HG03460 (cell line): ENCODE data around the gene GHRHR.

Source experiments
- ATAC-seq: cut with Tn5 transposase; IDR thresholded peaks from one replicate; pipeline ENCODE4 v1.9.1; 2021; ENCODE audit not compliant: unreplicated experiment

Gene GHRHR

GRCh38 chr7:30983914-30984247 lies 20.1 kb downstream of the GHRHR start:
- ATAC-seq: peak; percentile 14

DNA sequence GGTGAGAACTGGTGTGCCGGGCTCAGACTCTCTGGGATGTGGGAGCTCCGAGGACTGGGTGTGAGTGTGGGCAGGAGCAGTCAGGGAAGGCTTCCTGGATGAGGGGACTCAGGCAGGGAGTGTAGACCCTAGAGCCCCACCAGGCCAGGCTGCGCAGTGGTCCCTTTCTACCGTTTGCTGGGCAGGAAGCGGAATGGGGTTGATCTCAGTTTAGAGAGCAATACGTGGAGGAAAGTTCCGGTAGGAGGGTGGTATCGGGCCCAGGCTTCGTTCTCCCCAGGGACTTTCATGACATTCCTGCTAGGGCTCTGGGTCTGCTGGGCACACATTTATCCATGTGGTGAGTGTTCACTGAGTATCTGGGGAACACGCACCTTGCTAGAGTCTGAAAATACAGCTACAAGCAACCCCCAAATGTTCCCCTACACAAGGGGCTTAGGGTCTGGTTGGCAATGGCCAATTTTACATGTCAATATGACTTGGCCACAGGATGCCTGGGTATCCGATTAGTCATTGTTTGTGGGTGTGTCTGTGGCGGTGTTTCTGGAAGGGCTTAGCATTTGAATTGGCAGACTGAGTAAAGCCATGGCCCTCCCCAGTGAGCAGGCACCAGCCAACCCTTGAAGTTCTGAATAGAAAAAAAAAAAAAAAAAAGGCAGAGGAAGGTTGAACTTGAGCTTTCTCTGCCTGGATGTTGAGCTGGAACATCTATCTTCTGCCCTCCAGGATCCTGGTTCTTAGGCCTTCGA lies 20.8 kb downstream of the GHRHR start:
- no peak for ATAC-seq

GRCh38 chr7:30985756-30986155 lies 22.0 kb downstream of the GHRHR start:
- ATAC-seq: no peak

- no peak for ATAC-seq
These were observed 22.6 kb downstream of the GHRHR start for GRCh38 chr7:30986331-30986730.

- no peak for ATAC-seq
These were observed 23.0 kb downstream of the GHRHR start for GRCh38 chr7:30986738-30987137.

DNA sequence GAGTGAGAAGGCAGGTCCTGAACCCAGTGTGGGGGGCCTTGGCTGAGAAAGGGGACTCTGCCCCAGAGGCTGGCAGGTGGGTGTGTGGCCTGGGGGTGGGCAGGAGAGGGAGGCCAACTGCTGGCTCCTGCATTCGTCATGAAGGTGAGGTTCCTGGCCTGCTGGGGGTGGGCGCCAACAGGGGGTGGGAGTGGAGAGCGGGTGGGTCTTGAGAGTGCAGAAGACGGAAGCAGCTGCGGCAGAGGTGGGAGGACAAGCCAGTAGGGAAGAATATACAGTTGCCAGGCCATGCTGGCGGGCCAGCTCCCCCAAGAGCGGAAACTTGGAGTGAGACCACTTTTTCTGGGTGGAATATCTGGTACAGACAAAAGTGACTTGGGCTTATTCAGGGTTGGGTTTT lies 23.4 kb downstream of the GHRHR start:
- ATAC-seq: no peak

- ATAC-seq: no peak
These were observed 24.2 kb downstream of the GHRHR start for GRCh38 chr7:30987936-30988335.

- no peak for ATAC-seq
These were observed 24.7 kb downstream of the GHRHR start for GRCh38 chr7:30988351-30989005.

- no peak for ATAC-seq
These were observed 25.5 kb downstream of the GHRHR start for GRCh38 chr7:30989008-30989823.

- ATAC-seq: no peak
These were observed 26.3 kb downstream of the GHRHR start for GRCh38 chr7:30989824-30990672.

DNA sequence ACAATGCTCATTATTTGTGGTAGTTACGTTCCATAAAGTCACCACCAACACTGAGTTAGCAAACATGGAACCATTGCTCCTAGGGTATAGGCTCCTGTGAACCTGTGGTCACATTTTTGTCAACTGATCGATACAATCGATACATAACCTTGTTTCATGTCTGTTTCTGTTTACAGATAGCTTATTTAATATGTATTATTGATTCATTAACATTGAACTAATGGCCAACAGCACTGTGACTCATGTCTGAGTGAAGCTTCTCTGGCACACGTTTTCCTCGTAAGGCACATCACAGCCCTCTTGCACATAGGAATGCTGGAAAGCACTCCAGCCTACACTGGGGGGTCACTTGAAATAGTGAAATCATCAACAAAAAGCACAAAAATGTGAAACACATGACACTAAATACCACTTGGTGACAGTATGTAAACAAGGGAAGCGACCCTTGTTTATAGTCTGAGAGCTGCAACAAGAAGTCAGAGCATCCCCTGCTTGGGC lies 27.0 kb downstream of the GHRHR start:
- ATAC-seq: no peak

- no peak for ATAC-seq
These were observed 28.7 kb downstream of the GHRHR start for GRCh38 chr7:30992414-30992813.

GRCh38 chr7:30994206-30995100 lies 30.7 kb downstream of the GHRHR start:
- ATAC-seq: no peak

DNA sequence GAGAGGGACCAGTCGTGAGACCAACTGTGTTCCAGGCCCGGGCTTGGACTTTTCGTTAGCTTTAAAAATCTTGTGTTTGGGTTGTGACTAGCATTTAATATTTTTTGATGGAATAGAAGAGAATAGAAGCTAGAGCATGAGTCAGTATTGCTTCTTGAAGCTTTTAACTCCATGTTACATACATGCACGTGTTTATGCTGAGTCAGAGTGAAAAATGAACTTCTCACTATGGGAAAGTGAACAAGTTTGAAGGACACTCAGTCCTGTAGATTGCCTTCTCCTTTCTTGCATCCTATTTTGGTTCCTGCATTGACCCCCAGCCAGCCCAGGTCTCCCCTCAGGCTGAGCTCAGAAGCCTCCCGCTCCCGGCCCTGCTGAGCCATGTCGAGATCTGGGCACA lies 31.8 kb downstream of the GHRHR start:
- ATAC-seq: no peak

DNA sequence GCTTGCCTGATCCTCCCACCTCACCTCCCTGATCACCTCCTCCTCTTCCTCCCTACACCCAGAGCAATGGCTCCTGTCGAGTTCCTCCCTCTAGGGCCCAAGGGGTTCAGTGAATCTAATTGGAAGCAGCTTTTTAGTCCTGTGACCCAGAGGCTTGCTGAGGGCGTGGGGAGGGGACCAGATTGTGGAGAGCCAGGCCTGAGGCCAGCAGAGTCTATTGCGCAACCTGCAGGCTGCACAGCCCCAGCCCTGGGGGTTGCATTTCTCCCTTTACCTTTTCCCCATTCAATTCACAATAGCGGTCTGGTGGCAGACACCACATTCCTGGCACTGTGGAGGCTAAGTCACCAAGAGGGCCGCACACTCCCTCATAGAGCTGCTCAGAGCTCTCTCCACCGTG lies 32.5 kb downstream of the GHRHR start:
- no peak for ATAC-seq

DNA sequence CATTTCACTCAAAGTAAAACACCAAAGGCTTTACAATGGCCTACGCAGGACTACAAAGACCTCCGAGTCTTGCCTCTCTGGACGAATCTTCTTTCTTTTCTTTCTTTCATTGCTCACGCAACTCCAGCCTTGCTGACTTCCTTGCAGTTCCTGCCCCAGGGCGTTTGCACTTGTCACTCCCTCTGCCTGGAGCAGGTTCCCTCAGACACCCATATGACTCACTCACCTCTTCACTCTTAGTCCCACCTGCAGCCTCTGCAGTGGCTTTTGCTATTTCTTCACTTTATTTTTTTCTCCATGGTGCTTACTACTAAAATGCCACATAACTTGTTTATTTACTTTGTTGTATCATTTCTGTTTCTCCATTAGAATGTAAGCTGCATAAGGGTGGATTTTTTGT lies 33.1 kb downstream of the GHRHR start:
- ATAC-seq: no peak

DNA sequence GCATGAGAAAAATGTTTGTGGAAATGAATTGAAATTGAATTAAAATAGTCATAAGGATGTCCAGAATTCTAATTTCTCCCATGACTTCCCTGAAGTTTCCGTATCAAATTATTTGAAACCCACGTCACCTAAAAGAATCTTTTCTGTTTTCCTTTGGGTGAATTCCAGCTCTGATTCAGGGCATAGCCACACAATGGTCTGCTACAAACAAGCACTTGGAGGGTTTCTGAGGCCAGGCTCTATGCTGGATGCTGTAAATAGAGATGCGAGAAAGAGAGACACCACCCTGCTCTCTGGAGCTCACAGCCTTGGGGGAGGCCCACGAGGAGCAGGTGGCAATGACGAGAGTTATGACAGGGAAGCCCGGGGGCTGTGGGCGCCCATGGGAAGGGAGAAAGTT lies 33.6 kb downstream of the GHRHR start:
- ATAC-seq: no peak

DNA sequence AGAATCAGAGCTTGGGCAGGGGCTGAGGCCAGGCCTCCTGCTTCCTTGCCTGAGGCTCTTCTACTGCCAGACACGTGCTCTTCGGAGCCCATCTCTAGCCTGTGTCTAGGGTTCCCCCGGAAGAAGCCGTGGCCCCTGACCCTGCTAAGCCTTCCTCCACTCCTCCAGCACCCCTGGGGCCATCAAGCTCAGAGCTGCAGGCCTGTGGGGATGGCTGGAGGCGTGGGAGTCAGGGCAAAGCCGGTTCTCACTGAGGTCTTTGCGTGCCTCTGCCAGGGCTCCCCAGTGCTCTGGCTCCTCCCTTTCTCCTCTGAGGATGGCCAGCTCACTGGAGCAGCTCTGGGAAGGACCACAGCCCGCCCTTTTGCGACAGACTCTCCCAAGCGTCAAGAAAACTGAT lies 34.4 kb downstream of the GHRHR start:
- ATAC-seq: no peak

DNA sequence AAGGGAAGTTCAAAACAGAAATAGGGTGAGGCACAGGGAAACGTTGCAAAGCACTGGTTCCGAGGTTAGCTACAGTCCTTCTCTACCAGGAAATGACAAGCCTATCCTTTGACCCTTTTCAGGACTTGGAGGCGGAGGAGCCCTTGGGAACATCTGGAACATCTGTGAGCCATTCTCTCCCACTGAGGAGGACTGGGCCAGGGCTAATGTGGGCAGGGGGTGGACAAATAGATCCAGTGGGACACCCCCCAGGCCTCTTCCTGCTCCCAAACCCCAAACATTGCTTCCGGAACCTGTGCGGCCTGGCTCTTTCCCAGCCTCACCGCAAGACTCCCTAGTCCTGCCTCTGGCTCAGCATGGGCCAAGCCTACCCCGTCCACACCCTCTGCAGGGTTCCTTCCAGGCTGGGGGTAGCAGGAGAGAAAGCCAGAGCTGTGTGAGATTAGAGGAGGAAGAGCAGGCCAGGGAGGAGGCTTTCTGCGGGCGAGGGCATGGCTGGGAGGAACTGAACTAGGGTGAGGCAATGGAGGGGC lies 36.5 kb downstream of the GHRHR start:
- ATAC-seq: no peak

DNA sequence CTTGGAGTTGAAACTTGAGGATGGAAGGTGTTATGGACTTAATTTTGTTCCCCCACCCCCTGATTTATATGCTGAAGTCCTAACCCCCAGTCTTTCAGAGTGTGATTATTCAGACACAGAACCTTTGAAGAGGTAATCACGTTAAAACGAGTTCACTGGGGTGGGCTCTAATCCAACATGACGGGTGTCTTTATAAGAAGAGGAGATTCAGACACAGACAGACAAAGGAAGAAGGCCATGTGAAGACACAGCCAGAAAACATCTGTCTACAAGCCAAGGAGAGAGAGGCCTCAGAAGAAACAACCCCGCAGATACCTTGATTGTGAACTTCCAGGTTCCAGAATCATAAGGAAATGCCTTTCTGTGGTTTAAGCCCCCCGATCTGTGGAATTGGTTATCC lies 37.0 kb downstream of the GHRHR start:
- no peak for ATAC-seq
